PFSK-1 (cell line): Measurements from ENCODE around the gene GLIS1.

Source experiments
- POLR2AphosphoS5 ChIP-seq: IDR thresholded peaks from 2 replicates; pipeline ENCODE4 v1.6.1; 2012; ENCODE audit warnings: low read depth, mild to moderate bottlenecking, control low read depth, low read length, moderate library complexity
- SIN3A ChIP-seq: IDR thresholded peaks from 2 replicates; pipeline ENCODE4 v1.6.1; 2012; ENCODE audit warnings: mild to moderate bottlenecking, low read length, moderate library complexity, borderline replicate concordance; ENCODE audit not compliant: insufficient read depth
- TAF1 ChIP-seq: IDR thresholded peaks from 2 replicates; pipeline ENCODE4 v1.6.1; 2012; ENCODE audit warnings: low read length, control low read depth, borderline replicate concordance; ENCODE audit not compliant: insufficient read depth
- TF ChIP-seq, protein P1 (sequence below), 2 experiments: IDR thresholded peaks; 2 replicates each; pipeline versions ENCODE4 v1.6.1 to v1.8.0; 2011 to 2012; ENCODE audit warnings: low read depth in 2 of 2, low read length in 2 of 2, control low read depth in 1 of 2, inconsistent platforms in 1 of 2, mild to moderate bottlenecking in 1 of 2, moderate library complexity in 1 of 2; ENCODE audit not compliant: insufficient read depth in 1 of 2

DNA sequence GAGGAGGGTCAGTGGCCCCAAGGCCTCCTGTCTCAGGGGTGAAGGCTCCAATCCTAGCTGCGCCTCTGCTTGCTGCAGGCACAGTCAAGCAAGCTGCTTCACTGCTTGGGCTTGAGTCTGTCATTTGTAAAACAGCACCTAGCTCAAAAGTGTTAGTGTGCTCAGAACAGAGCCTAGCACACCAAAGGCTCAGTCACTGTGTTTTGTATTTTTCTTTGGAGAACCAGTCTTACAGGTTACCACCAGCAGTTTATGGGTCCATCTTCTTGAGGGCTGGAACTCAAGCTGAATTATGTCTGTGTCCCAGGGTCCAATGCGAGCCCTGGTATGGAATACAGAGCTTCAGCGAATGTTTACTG lies 166.2 kb downstream of the GLIS1 start:
- no peak for TF ChIP-seq POLR2AphosphoS5
- TF ChIP-seq SIN3A, result no peak
- TF ChIP-seq TAF1, result no peak
- TF ChIP-seq, protein P1, sequence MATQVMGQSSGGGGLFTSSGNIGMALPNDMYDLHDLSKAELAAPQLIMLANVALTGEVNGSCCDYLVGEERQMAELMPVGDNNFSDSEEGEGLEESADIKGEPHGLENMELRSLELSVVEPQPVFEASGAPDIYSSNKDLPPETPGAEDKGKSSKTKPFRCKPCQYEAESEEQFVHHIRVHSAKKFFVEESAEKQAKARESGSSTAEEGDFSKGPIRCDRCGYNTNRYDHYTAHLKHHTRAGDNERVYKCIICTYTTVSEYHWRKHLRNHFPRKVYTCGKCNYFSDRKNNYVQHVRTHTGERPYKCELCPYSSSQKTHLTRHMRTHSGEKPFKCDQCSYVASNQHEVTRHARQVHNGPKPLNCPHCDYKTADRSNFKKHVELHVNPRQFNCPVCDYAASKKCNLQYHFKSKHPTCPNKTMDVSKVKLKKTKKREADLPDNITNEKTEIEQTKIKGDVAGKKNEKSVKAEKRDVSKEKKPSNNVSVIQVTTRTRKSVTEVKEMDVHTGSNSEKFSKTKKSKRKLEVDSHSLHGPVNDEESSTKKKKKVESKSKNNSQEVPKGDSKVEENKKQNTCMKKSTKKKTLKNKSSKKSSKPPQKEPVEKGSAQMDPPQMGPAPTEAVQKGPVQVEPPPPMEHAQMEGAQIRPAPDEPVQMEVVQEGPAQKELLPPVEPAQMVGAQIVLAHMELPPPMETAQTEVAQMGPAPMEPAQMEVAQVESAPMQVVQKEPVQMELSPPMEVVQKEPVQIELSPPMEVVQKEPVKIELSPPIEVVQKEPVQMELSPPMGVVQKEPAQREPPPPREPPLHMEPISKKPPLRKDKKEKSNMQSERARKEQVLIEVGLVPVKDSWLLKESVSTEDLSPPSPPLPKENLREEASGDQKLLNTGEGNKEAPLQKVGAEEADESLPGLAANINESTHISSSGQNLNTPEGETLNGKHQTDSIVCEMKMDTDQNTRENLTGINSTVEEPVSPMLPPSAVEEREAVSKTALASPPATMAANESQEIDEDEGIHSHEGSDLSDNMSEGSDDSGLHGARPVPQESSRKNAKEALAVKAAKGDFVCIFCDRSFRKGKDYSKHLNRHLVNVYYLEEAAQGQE (IDR thresholded peaks at IDR 0.05; ENCODE audit: insufficient read depth in 1 of 2, low read depth in 2 of 2, low read length in 2 of 2), result no peak
